Stimulated activated CD8-positive, alpha-beta memory T cell treated with anti-CD3 and anti-CD28 coated beads, Interleukin-4, amount 100 ng/mL, for 1 hour (primary cell): Measurements from ENCODE around the gene FNDC1.
"Not testable (repeated sequence)": the region's sequence is repeated elsewhere in the genome, so short reads cannot be mapped to it uniquely, and the experiment has no call there.

Experiments used
- DNase-seq, 2 donors: peaks; one replicate each; pipeline ENCODE4 v3.0.0-alpha.2; 2020; ENCODE audit warnings: low read depth in 2 of 2, low spot score in 1 of 2

The FNDC1 gene

DNA sequence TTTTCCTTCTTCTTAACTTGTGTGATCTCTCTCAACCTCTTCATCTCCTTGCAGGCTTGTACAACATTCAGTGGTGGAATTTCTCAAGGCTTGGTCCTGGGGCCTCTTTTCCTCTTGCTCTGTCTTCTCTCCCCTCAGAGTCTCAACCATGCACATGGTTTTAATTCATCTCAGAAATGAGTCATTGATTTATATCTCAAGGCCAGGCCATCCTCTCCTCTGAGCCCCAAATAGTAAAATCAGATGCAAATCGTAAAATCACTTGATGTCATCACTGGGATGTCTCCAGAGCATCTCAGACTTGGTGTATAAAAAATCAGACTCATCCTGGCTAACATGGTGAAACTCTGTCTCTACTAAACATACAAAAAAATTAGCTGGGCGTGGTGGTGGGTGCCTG lies 85.0 kb downstream of the FNDC1 start:
- no peak for DNase-seq

DNA sequence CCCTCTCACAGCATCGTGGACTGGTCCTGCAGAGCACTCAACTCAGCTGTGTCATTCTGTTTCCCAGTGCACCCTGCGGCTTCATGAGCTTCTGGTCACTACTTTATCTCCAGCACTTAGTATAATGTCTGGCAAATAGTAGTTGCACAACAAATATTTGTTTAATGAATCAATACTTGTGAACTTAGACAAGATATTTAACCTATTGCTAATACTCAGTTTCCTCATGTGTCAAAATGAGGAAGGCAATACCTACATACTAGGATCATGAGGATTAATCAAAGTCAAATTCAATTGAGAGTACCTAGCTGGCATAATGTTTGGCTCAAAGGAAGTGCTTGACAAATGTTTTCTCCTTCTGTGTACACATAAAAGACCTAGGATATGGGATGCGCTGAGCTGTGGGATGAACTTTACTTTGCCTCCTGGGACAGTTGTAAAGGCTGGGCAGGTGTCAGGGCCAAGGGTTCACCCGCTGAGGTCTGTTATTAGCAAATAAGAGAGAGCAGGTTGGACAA lies 86.3 kb downstream of the FNDC1 start:
- DNase-seq = no peak

DNA sequence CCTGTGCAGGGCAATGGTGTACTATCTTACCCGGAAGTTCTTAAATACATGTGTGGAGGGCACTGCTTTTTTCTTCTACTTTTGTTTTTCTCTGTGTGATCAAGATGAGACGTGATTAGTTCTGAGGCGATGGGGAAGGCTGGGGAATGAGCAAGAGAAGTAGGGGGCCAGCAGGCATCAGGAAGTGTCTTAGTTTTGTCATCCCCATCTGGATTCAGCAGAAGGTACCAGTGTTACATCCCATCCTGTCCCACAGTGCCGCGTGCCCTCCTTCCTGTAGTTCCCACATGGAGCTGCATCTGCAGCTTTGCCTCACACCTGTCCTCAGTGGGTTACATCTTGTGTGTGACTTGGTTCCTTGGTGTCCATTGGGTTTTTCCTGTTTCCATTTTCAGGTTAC lies 86.9 kb downstream of the FNDC1 start:
- DNase-seq = no peak

DNA sequence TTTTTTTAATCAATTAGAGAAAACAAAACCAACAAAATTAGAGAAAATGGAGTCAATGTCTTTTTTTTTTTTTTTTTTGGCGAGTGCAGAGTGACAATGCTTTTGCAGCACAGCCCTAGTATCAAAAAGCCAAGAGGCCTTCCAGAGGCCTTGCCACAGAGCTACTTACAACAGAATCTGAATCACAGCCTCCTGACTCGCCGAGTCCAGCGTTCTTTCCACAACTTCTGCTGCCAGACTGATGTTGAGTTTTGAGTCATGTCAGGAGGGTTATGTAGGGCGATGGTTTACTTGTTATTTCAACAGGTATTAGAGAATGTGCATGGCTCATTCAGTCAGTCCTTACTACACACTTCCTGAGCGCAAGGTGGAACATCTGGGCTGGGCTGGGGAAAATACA lies 88.6 kb downstream of the FNDC1 start:
- DNase-seq = no peak

DNA sequence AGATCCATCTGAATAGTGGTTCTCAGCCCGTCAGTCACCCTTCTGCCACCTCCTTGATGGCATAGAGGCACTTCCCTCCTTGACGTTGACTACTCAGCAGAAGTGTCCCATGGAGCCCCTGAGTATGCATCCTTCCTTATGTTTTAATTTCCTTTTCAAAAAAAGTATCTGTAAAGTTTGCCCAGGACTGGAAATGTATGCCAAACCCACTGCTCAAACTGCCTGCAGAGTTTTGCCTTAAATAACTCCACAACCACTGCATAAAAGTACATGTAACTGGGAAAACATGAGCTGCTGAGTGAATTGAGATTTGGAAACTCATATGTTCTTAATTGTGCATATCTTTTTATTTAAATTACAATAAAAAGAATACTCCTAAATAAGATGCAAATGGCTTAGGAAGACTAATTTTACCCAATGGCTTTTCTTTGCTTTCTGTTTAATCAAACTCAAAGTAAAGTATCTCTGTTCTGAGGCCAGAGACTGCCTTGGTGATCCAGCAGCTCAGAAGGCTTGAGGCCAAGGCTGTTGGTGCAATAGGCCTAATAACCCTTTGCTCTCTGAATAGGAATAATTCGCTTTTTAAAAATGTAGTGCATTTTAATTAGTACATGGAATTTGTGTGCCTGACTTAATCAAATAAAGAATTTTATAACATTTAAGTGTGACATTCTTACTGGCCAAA lies 90.4 kb downstream of the FNDC1 start:
- no peak for DNase-seq

DNA sequence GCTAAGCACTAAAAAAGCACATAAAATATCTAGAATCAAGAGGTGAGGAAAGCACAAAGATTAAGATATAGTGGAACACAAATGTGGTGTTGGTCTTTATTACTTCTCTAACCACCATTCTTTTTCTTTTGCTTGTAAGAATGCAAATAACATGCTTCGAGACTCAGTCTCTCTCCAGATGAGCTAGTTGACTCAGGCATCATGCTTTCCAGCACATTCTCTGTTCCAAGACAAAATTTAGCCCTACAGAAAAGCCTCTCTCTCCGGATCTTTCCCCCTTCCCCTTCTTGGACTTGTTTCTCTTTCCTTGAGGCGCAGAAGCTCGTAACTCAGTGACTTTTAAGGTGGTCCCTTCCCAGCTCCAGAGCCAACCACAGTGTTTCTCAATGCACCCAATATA lies 91.0 kb downstream of the FNDC1 start:
- DNase-seq = no peak

DNA sequence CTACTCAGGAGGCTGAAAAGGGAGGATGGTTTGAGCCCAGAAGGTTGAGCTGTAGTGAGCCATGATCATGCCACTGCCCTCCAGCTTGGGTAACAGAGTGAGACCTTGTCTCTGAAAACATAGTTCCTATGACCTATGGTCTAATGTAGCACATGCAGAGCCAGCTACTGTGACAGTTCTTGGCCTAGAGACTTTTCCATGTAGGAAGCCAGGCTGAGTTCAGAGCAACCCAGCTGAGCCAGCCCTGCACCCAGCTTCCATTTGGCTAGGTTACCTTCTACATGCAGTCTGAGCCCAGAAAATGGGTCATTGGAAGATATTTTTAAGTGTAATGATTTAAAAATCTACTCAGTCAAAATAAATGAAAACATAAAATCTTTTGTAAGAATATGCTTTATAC lies 92.8 kb downstream of the FNDC1 start:
- DNase-seq = no peak

DNA sequence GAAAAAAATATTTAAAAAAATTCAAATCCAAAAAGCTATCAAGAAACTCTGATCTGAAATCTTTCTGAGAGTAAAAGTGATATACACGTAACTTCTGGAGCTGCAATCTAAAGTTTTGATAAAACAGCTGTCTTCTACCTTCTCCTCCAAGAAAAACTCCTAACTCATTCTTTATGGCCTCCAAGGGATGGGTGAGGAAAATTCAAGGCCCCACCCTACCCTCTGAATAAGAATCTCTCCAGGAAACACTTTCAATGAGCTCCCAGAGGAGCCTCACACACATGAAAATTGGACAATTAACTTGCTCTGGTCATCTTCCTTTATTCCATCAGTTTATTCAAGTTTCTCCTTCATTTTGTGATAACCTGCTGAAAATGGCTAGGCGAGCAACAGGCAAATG lies 93.4 kb downstream of the FNDC1 start:
- DNase-seq = no peak

DNA sequence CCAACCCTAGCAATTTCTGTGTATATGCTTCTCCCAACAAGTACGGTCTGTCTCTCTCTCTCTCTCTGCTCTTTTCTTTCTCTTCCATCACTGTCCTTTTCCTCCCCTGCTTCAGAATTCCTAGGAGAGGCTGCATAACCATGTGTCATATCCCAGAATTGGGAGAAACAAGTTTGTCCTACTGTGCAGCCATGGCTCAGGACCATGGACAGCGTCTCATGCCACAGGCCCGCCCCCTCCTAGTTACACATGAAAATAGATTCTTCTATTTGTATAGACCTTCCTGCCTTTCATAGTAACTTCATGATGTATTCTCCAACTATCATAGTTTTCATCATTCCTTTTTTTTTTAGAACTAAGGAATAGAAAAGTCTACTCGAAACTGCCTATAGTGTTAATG lies 98.0 kb downstream of the FNDC1 start:
- no peak for DNase-seq

DNA sequence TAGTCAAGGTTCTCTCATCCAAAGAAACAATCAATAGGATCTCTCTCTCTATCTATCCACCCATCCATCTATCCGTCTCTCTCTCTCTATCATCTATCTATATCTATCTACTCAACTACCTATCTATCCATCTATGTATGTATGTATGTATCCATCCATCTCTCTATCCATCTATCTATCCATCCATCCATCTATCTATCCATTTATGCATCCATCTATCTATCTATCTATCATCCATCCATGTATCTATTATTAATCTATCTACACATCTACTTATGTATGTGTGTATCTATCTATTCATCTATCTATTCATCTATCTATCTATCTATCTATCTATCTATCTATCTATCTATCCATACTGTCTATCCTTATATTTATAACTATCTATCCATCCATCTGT lies 99.3 kb downstream of the FNDC1 start:
- DNase-seq = no peak

DNA sequence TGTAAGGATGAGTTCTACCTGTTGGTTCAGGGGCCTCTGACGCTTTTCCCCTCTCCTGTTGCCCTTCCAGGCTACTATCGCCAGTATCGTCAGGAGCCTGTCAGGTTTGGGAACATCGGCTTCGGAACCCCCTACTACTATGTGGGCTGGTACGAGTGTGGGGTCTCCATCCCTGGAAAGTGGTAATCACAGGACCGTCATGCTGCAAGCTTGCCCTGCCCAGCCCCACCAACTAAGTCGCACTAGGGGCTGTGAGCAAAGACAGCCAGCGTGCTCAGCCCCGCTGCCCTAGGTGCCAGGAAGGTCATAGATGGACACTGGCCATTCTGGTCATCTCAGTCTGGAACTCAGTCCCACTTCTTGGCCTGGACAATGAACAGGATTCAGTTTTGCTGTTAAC lies 102.1 kb downstream of the FNDC1 start:
- DNase-seq = no peak

DNA sequence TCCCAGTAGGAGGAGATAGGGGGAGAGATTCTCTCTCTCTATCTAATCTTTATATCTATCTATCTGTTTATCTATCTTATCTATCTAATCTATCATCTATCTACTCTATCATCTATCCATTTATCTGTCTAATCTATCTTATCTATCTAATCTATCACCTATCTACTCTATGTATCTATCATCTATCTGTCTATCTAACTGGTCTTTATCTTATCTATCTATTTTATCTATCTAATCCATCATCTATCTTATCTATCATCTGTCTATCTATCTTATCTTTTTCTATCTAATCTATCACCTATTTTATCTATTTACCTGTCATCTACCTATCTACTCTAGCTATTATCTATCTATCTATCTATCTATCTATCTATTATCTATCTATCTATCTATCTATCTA lies 109.4 kb downstream of the FNDC1 start:
- DNase-seq = no peak

DNA sequence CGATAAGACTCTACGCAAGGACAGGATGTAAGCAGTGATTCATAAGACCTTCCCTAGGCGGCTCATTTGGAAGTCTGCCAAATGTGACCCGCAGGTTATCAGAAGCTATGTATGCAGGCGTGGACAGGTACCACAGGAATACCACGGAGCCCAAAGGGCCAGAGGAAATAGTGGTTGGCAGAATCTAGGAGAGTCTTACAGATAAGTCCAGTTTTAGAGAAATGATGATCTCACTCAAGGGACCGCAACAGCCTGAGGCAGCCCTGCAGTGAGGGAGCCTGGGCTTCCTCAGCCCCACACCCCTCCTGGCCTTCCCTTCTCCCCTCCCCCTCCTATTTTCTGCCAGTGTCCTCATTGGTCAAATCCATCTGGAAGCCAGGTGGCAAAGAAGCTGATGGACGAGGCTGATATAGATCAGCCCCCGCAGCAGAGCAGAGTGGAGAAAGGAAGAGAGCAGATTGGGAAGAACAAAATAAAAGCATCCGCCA lies 110.6 kb downstream of the FNDC1 start:
- DNase-seq = no peak

DNA sequence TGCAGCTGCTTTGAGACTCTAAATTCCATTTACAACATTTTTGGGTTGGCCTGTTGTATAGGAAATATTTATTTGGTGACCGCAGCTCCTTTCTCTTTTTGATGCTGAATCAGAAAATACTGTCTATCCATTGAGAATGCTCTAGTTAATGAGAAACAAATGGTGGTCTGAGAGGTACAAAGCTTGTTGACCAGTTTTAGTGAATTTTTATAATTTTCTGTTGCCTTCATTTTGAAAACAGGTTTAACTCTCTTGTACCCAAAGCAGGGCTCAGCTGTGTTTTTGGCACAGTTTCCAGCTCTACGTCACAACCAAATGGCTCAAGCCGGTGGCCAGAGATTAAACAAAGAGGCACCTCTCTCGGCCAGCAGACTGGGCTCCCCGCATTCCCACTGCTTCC lies 113.2 kb downstream of the FNDC1 start:
- DNase-seq = no peak

DNA sequence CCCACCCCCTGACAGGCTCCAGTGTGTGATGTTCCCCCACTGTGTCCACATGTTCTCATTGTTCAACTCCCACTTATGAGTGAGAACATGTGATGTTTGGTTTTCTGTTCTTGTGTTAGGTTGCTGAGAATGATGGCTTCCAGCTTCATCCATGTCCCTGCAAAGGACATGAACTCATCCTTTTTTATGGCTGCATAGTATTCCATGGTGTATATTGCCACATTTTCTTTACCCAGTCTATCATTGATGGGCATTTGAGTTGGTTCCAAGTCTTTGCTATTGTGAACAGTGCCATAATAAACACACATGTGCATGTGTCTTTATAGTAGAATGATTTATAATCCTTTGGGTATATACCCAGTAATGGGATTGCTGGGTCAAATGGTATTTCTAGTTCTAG lies 115.5 kb downstream of the FNDC1 start:
- not testable (repeated sequence) for DNase-seq

DNA sequence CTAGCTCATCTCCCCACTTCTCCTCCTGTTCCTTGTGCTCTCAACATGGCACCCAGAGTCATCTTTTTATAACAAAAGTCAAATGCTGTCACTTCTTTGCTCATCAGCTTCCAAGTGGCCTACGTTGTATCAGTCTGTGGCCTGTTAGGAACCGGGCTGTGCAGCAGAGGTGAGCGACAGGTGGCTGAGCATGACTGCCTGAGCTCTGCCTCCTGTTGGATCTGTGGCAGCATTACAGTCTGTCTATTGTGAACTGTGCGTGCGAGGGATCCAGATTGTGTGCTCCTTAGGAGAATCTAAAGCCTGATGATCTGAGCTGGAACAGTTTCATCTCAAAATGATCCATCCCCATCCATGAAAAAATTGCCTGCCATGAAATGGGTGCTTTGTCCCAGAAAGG lies 129.6 kb downstream of the FNDC1 start:
- no peak for DNase-seq

DNA sequence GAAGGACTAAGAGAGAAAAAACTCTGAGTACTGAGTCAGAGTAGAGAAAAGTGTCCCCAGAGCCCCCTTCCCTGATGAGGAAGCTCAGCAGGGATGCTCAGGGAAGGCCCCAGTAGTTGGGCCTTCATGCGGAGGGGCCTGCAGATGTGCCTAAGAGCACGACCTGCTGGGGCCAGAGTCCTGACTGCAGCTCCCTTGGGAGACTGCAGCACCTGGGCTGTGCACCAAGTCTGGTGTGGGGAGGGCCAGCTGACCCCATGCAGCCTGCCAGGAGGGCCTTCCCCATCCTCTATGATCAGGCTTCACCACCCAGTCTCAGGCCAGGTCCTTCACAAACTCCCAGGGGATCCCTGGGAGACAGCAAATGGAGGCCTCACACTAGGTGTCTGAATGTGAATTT lies 130.4 kb downstream of the FNDC1 start:
- DNase-seq = no peak

DNA sequence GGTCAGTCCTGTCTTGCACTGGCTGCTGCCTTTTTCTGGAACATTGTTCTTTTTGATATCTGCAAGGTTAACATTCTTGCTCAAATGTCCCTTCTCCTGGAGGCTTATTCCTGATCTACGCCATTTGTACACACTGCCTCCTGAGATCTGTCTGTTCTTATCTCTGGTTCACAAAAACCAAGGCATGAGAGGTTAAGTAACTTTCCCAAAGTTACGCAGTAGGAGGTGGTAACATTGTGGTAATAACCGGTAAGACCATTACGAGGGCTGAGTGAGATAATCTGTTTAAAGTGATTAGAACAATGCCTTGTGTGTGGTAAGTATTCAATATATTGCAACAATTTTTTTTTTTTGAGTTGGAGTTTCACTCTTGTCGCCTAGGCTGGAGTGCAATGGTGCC lies 132.1 kb downstream of the FNDC1 start:
- no peak for DNase-seq

DNA sequence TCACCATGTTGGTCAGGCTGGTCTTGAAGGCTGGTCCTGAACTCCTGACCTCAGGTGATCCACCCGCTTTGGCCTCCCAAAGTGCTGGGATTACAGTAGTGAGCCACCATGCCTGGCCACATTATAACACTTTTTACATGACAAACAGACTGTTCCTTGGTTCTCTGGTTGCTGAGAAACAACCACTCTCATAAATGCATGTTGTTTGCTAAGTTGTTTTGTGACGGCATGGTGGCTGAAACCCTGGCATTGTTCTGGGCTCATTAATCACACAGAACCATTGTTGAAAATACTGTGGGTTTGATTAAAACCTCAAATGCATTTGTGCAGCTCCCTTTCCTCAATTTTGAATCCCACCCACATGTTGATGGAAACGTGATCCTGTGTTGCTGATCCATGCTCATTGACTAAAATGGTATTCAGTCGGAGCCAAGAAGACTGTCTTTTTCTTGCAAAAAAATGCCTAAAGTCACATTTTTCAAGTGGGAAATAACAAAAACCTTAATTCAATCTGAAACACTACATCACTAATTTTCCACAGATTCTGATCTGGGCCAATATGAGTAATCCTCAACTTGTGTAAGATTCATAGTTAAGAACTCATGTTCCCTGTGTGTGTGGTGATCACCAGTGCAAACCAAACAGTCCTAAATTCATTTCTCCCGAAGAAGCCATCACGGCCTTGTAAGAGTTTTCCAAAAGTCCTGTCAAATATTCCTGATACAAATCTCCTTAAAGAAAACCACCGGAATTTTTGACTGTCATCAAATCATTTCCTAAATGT lies 132.8 kb downstream of the FNDC1 start:
- DNase-seq = no peak

DNA sequence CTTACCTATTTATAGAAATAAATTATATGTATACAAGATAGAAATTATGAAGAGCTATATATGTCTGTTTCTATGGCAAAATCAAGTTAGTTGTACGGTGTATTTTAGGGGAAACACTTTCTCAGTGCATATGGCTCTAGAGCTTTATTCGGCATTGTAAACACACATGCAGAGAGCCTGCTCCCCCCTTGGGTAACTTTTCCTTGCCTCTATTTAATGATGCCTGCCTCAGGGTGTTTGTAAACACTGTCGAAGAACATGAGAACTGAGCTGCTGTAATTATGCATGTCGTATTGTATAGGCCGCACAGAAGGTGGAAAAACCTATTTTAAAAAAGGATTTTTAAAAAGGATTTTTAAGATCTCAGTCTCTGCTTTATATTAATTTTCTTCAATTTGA lies 133.4 kb downstream of the FNDC1 start:
- no peak for DNase-seq

DNA sequence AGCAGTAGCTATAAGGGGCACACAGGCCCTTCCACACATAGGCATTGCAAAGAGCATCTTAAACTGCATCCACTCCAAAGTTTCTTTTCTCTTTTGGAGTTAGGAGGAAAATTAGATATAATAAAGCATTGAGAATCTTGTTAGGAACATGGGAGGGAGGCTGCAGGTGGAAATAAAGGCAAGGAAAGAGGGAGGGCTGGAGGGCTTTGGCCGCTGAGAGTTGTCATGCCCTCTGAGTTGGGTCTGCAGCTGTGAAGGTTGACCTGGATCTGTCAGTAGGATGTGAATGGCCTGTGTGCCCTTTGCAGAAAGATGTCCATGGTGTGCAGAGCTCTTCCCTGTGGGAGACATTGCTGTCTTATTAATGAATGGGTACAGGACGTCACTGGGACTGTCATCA lies 134.0 kb downstream of the FNDC1 start:
- no peak for DNase-seq

DNA sequence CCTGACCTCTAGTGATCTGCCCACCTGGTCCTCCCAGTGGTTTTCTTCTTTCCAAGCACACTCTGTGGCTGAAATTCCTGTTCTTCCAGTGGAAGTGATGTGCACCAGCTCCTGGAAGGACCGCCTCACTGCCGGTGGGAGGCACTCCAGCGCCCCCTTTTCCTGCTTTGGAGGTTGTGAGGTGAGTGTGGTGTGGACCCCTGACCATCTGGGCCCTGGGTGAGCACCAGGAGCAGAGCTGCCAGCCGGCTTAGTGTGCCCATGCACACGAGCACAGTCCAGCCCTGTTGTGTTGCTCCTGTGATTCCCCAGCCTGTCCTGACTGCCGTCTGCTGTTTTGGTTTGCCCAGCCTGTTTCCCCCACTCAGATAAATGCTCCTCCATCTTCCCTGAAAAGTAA lies 134.6 kb downstream of the FNDC1 start:
- DNase-seq = no peak

DNA sequence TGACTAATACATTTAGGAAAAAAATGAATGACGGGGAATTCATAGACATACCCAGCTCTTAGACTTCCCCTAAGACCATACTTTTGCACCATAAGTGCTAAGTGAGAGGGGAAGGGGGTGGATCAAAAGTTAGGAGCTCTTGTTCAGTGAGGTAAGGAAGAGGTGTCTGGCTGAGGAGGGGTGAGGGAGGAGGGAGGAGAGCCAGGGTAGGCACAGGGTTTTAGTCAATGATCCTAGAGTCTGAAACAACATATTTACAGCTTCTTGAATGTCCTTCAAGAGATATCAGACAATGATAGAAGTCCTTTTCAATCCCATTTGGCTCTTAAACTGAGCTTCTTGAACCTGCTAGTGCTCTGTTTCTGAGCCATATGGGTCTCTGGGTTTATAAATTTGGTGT lies 135.4 kb downstream of the FNDC1 start:
- no peak for DNase-seq
